ENCODE results near the gene MEF2A. TPM values are rescaled to one million over a fixed set of nuclear protein-coding genes. Genes with fewer than 3 reads are reported as not detected.

The MEF2A gene
- total RNA-seq, 1 donor from 2014 or later, result 86.8 TPM

DNA sequence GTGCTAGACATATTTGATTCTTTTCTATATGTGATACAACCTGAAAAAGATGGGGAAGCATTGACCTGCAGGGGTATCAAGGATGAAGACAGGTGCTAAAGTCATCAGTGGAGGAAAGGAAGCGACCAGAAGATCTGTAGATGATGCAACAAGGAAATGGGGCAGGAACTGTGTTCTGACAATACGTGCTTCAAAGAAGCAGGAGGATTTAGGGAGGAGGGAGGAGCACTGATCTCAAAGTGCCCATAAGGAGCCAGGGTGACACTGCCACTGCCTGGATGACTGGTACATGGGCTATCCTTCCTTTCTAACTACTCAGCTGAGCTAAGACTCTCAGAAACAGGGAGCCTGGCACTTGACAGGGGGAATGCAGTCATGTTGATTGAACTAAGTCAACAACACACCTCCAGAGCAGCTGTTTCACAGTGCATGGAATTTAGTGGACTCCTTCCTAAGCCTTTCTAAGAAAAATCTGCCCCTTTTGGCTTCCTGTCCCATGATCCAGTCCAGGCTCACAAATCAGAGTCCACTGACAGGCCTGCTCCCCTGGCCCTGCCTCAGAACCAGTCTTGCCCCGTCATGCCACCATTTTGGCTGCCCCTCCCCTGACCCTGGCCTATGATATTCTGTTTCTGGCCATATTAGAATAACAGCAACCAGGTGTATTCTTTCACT lies 155.5 kb downstream of the MEF2A start:
- intact Hi-C loops (cut with DNase I), result no loop called here

DNA sequence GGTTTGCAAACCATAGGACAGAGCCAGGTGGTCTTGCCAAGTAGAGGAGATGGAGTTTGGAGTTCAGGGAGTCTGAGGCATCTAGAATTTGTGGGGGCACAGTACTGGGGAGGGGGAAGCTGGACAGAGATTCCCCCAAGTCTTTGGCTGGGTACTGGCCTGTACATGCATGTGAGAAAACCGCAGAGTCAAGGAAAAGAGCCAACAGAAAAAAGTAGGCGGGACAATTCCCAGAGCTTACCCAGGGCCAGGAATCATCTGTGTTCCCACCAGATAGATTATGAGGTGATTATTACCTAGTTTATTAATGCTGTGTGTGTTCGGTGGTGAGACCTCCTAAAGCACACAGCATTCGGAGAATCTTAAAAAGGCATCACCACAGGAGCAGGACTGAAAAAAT lies 156.1 kb downstream of the MEF2A start:
- no peak overlapping the region for H3K4me3 ChIP-seq
- no peaks in the 10 kb centered on the region for H3K9me3 ChIP-seq
- intact Hi-C loops (cut with DNase I), result no loop called here
- DNase-seq (no peak), ATAC-seq (no peak)
- H3K27ac ChIP-seq, result no peak overlapping the region
- TF ChIP-seq, protein P1, sequence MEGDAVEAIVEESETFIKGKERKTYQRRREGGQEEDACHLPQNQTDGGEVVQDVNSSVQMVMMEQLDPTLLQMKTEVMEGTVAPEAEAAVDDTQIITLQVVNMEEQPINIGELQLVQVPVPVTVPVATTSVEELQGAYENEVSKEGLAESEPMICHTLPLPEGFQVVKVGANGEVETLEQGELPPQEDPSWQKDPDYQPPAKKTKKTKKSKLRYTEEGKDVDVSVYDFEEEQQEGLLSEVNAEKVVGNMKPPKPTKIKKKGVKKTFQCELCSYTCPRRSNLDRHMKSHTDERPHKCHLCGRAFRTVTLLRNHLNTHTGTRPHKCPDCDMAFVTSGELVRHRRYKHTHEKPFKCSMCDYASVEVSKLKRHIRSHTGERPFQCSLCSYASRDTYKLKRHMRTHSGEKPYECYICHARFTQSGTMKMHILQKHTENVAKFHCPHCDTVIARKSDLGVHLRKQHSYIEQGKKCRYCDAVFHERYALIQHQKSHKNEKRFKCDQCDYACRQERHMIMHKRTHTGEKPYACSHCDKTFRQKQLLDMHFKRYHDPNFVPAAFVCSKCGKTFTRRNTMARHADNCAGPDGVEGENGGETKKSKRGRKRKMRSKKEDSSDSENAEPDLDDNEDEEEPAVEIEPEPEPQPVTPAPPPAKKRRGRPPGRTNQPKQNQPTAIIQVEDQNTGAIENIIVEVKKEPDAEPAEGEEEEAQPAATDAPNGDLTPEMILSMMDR (IDR thresholded peaks at IDR 0.05), result no peak
- no peaks in the 10 kb centered on the region for H3K36me3 ChIP-seq
- H3K27me3 ChIP-seq, result no peaks in the 10 kb centered on the region
- H3K4me1 ChIP-seq, result peaks cover 16% of the 10 kb centered on the region

More for the DNA sequence above, 155.5 kb downstream of the MEF2A start:
- peak; percentile 88 for ATAC-seq
- Histone ChIP-seq H3K9me3 (no peaks in the 10 kb centered on the region), H3K4me1 (peaks cover 16% of the 10 kb centered on the region), H3K27ac (no peak overlapping the region), H3K27me3 (no peaks in the 10 kb centered on the region), H3K36me3 (peaks cover 4% of the 10 kb centered on the region), H3K4me3 (no peak overlapping the region)
- no peak for DNase-seq
- TF ChIP-seq, protein P1 (IDR thresholded peaks at IDR 0.05), result no peak

DNA sequence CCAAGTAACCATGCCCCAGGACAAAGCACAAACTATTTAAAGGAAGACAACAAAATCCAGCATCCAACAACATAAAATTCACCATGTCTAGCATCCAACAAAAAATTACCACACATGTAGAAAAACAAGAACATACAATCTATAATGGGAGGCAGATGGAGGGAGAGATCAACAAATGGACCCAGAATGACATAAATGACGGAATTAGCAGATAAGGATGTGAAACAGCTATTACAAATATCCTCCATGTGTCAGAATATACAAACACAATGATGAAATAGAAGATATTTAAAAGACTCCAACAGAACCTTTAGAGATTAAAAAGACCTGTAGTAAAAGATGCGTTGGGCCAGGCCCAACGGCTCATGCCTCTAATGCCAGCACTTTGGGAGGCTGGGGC lies 156.6 kb downstream of the MEF2A start:
- Histone ChIP-seq H3K27ac (no peak overlapping the region), H3K36me3 (no peaks in the 10 kb centered on the region), H3K9me3 (no peaks in the 10 kb centered on the region), H3K4me3 (no peak overlapping the region), H3K4me1 (peaks cover 16% of the 10 kb centered on the region), H3K27me3 (no peaks in the 10 kb centered on the region)
- ATAC-seq (no peak), DNase-seq (no peak)
- TF ChIP-seq, protein P1 (IDR thresholded peaks at IDR 0.05), result no peak
- intact Hi-C loops (cut with DNase I), result no loop called here

DNA sequence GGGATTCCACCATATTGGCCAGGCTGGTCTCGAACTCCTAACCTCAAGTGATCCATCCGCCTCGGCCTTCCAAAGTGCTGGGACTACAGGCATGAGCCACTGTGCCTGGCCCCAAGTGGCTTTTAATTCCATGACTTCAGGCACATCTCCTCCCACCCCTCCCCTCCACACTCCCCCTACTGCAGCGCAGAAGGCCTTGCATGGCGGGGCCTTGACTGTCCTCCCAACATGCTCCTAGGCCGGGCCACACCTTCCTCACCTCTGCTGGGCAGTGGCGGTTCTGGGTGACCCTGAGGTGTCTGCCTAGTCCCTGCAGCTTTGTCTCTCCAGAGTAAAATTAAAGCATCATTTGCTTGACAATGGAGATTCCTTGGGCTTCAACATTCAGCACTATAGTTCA lies 160.5 kb downstream of the MEF2A start:
- TF ChIP-seq, protein P1 (IDR thresholded peaks at IDR 0.05), result no peak
- Histone ChIP-seq H3K4me3 (no peak overlapping the region), H3K27me3 (no peaks in the 10 kb centered on the region), H3K36me3 (peaks cover 8% of the 10 kb centered on the region), H3K27ac (no peak overlapping the region), H3K9me3 (no peaks in the 10 kb centered on the region), H3K4me1 (peaks cover 17% of the 10 kb centered on the region)
- ATAC-seq (no peak), DNase-seq (no peak)
- intact Hi-C loops (cut with DNase I), result no loop called here

DNA sequence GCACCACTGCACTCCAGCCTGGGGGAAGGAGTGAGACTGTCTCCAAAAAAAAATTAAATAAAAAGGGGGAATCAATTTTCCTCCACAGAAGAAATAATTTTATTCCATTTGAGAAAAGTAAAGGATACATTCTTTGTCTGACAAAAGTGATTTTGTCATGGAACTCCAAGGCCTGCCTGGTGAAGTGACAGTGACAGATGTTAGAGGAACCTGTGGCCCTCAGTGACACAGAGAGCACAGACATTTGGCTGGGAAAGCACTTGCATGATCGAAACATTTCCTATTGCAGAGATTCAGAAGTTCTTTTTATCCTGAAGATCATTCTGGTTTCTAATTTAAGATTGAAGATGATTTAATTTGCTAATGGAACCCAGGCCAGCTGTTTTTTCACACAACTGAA lies 161.5 kb downstream of the MEF2A start:
- TF ChIP-seq, protein P1 (IDR thresholded peaks at IDR 0.05), result no peak
- H3K36me3 ChIP-seq, result peaks cover 8% of the 10 kb centered on the region
- ATAC-seq, result no peak
- no peak overlapping the region for H3K4me3 ChIP-seq
- H3K27me3 ChIP-seq, result no peaks in the 10 kb centered on the region
- H3K27ac ChIP-seq, result no peak overlapping the region
- peaks cover 21% of the 10 kb centered on the region for H3K4me1 ChIP-seq
- no peaks in the 10 kb centered on the region for H3K9me3 ChIP-seq
- DNase-seq, result no peak
- intact Hi-C loops (cut with DNase I), result no loop called here

DNA sequence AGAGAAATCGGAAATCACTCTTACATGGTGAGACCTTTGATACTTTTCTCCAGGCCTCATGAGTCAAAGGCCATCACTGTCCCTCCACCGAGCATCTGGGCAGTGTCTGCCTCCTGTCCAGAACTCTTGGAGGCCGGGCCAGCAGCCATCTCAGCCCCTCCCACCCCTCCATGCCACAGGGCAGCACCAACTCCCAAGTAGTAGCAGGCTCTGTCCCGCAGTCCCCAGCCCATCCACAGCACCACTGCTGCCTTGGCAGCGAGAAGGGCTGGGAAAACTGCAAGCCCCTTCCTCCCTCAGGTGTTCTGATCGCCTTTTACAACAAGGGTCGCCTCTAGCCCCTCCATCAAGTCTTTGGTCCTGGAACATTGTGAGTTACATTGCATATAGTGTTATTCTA lies 161.9 kb downstream of the MEF2A start:
- Histone ChIP-seq H3K4me1 (peaks cover 22% of the 10 kb centered on the region), H3K36me3 (peaks cover 8% of the 10 kb centered on the region), H3K27ac (no peak overlapping the region), H3K9me3 (no peaks in the 10 kb centered on the region), H3K27me3 (no peaks in the 10 kb centered on the region), H3K4me3 (no peak overlapping the region)
- ATAC-seq (no peak), DNase-seq (no peak)
- TF ChIP-seq, protein P1 (IDR thresholded peaks at IDR 0.05), result no peak
- intact Hi-C loops (cut with DNase I), result no loop called here
